Measurements from ENCODE around the gene TMEM176B.
"Not testable (repeated sequence)": the region's sequence is repeated elsewhere in the genome, so short reads cannot be mapped to it uniquely, and the experiment has no call there.

TMEM176B gene

DNA sequence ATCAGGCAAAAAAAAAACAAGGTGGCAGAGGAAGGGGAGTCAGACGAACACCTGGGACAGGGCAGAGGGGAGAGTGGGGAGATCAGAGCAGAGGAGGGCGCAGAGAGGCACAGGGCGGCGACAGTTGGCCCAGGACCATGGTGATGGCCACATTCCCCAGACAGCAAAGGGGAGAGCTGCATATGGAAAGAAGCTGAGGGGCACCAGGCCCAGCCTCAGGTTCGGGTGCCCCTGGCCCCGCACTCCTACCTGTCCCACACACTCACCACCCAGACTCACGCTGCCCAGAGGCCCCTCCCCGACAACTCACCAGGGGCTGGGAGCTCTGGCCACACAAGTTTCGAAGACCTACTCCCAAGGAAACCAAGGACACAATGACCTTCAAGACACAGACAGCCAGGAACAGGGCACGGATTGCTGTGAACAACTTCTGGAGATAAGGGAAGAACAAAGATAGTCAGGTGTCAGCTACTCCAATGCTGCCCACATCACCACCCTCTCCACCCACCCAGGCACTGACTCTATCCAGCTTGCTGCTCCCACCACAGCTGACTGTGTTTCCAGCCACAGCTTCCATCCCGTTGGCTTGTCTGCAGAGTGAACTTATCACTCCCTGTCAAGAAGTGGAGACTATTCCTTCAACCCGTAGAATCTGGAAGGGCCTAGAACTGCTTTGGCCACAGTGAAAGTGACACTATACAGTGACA lies 8.3 kb downstream of the TMEM176B start:
- no peak for DNase-seq (ENCODE audit: low read depth in 2 of 2, low spot score in 1 of 2)

DNA sequence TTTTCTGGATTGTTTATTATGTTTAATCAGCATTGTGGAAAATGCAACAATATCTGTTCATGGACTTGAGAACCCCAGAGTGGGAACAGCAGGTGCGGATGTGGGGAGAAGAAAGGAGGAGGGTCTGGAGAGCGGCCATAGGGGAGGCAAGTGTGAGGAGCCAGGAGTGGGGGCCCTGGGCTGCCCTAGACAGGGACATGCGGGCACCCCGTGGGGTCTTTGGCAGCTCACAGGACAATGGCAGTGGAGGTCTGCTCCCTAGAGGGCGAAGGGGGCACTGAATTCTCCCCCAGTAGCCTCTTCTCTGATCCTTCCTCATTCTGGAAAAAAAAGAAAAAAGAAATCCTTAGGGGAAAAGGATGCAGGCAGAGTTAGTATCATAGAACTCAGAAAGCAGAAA lies 8.9 kb downstream of the TMEM176B start:
- no peak for DNase-seq (ENCODE audit: low read depth in 2 of 2, low spot score in 1 of 2)

- DNase-seq (ENCODE audit: low read depth in 2 of 2, low spot score in 1 of 2), result no peak
These were observed 9.6 kb downstream of the TMEM176B start for GRCh38 chr7:150790416-150791075.

- DNase-seq (ENCODE audit: low read depth in 2 of 2, low spot score in 1 of 2), result no peak
These were observed 11.5 kb downstream of the TMEM176B start for GRCh38 chr7:150788474-150789269.

- DNase-seq (ENCODE audit: low read depth in 2 of 2, low spot score in 1 of 2), result no peak
These were observed 12.6 kb downstream of the TMEM176B start for GRCh38 chr7:150787321-150788281.

DNA sequence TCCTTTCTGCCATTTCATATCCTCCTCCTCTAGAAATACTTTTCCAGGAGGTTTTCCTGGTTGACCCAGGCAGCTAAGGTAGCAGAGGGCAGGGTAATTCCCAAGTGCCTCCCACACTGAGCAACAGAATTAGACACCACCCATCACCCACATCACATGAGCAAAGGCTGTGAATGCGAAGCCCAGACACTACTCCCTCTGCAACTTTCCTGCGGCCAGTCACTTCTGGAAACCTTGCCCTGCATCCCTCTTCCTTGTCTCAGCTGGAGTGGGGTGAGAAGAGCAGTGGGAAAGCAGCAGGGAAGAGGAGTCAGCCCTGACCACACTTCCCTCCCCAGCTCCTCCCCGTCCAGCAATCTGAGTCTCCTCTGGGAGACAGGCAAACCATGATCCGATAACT lies 15.2 kb downstream of the TMEM176B start:
- DNase-seq (ENCODE audit: low read depth in 2 of 2, low spot score in 1 of 2), result no peak

DNA sequence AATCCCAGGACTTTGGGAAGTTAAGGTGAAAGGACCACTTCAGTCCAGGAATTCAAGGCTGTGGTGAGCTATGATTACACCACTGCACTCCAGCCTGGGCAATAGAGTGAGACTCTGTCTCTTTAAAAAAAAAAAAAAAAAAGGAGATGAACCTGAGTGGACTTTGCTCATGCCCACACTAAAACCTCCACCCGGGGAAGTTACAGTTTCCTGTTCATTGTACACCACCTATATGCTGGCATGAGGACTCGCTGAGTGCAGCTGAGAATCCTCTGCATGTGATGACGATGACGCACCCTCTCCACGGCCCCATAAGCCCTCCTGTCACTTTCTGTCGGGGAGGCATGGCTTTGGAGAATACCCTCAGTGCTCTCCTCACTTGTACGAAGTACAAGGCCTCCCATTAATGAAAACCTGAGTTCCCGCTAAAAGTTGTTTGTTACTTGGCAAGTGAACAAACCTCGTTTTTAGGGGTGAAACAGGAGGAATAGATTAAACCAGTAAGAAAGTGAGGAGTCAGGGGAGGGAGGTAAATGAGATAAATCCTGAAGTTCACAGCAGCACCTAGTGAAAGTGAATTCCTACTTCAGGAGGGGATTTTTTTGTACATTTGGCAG lies 15.9 kb downstream of the TMEM176B start:
- DNase-seq (ENCODE audit: low read depth in 2 of 2, low spot score in 1 of 2), result no peak

- DNase-seq (ENCODE audit: low read depth in 2 of 2, low spot score in 1 of 2), result no peak
These were observed 18.2 kb downstream of the TMEM176B start for GRCh38 chr7:150781961-150782360.

DNA sequence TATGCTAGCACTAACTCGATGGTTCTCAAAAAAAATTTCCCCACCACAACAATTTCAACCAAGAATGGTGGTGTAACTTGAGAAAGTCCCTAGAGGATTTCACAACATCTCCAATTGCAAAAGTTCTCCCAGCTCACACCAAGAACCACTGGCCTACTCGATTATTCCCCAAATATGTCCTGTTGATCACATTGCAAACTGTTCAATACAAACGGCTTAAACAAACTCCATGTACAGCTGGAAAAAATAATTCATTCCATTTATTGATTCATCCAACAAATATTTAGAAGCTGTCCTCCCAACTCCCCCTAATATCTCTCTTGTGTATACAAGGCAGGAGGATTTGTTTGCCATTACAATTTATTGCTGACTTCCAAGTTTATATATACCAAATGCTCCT lies 19.1 kb downstream of the TMEM176B start:
- DNase-seq (ENCODE audit: low read depth in 2 of 2, low spot score in 1 of 2), result no peak

DNA sequence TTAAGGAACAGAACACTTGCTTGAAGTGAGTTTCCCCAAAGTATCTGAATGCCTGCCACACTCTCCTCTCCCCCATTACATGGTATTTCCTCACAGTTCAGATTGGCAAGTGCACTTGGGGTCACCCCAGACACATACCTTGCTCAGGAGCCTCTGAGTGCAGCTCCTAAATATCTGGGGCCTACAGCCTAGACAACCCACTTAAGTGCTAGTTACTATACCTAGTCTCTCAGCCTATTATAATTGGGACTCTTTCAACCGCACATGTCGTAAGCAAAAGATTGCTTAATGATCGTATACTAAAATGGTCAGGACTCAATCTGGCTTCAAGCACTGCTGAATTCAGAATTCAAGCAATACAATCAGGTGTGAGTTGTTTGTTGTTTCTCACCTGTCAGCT lies 19.9 kb downstream of the TMEM176B start:
- DNase-seq (ENCODE audit: low read depth in 2 of 2, low spot score in 1 of 2), result no peak

GRCh38 chr7:150778738-150779301 lies 21.3 kb downstream of the TMEM176B start:
- peak; percentile 45 to 57 for DNase-seq (ENCODE audit: low read depth in 2 of 2, low spot score in 1 of 2)

GRCh38 chr7:150778014-150778737 lies 22.0 kb downstream of the TMEM176B start:
- DNase-seq (ENCODE audit: low read depth in 2 of 2, low spot score in 1 of 2), result no peak

GRCh38 chr7:150774131-150774530 lies 26.0 kb downstream of the TMEM176B start:
- DNase-seq (ENCODE audit: low read depth in 2 of 2, low spot score in 1 of 2), result not testable (repeated sequence)

DNA sequence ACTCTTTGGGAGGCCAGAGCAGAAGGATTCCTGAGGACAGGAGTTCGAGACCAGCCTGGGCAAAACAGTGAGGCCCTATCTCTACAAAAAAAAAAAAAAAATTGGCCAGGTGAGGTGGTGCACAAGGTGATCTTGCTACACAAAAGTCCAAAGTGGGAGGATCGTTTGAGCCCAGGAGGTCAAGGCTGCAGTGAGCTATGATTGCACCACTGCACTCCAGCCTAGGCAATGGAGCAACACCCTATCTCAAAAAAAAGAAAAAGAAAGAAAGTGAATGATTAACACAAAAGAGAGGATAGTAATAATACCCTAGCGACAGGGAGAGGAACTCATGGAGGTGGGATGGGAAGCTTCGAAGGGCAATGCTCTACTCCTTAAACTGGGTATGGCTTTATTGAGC lies 30.4 kb downstream of the TMEM176B start:
- DNase-seq (ENCODE audit: low read depth in 2 of 2, low spot score in 1 of 2), result no peak

- no peak for DNase-seq (ENCODE audit: low read depth in 2 of 2, low spot score in 1 of 2)
These were observed 33.8 kb downstream of the TMEM176B start for GRCh38 chr7:150766334-150766709.

DNA sequence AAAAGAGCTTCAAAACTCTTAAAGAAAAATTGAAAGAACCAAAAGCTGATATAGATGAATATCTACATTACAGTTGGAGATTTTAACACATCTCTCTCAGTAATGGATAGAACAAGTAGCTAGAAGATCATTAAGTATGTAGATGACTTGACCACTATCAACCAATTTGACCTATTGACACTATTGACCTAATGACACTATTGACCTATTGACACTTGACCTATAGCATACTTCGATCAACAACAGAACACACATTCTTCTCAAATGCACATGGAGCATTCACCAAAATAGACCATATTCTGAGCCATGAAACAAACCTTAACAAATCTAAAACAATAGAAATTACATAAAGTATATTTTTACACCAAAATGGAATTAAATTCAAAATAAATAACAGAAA lies 40.7 kb downstream of the TMEM176B start:
- DNase-seq (ENCODE audit: low read depth in 2 of 2, low spot score in 1 of 2), result no peak

- no peak for DNase-seq (ENCODE audit: low read depth in 2 of 2, low spot score in 1 of 2)
These were observed 43.3 kb downstream of the TMEM176B start for GRCh38 chr7:150756858-150757257.

- no peak for DNase-seq (ENCODE audit: low read depth in 2 of 2, low spot score in 1 of 2)
These were observed 44.0 kb downstream of the TMEM176B start for GRCh38 chr7:150756166-150756565.

DNA sequence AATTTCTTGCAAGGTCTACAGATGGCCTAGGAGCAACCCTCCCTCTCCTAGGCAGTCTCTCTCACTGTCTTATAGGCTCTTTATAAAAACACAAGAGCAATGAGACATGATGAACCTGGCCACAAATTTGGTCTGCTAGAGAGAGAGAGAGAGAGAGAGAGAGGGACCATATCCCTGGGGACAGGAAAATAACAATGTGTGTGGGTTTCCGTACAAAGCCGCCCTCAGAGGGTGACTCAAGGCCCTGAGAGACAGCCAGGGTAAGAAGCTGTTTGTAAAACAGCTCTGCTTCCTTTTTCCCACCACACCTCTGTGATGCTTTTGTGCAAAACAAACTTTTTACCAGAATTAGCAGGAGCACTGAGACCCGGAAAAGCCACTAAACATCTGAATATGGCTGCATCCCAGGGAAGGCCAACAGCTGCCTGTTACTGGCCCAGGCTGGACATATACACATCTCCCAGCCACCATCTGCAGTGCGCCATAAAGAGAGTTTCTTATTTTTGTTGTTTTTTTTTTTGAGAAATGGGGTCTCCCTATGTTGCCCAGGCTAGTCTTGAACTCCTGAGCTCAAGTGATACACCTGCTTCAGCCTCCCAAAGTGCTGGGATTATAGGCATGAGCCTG lies 44.6 kb downstream of the TMEM176B start:
- peak in 1 of 2 donors; percentile 53 for DNase-seq (ENCODE audit: low read depth in 2 of 2, low spot score in 1 of 2)
